Smooth muscle cell (in vitro differentiated cells): ENCODE data around the gene GRIN2A. TPM values are rescaled to one million over a fixed set of nuclear protein-coding genes. Genes with fewer than 3 reads are reported as not detected.

ENCODE experiments used
- DNase-seq: peaks from one replicate; lab custom pipeline; 2025; ENCODE audit not compliant: unreplicated experiment; lab: John Stamatoyannopoulos, UW
- H2AFZ ChIP-seq: fragments of 200-600 bp; sonication (generic); 2 replicates; pipeline ENCODE4 v1.6.0; 2016; ENCODE audit warnings: antibody characterized with exemption, low read depth, mild to moderate bottlenecking
- H3F3A ChIP-seq: fragments of 200-600 bp; sonication (generic); 2 replicates; pipeline ENCODE4 v1.6.0; 2017; ENCODE audit warnings: antibody characterized with exemption, low read depth
- H3K27ac ChIP-seq: fragments of 200-600 bp; sonication (generic); 2 replicates; pipeline ENCODE4 v1.5.1; 2016; ENCODE audit warnings: low read depth, mild to moderate bottlenecking
- H3K27me3 ChIP-seq: fragments of 200-600 bp; sonication (generic); 2 replicates; pipeline ENCODE4 v1.6.1; 2016; ENCODE audit warnings: low read depth, mild to moderate bottlenecking
- H3K36me3 ChIP-seq: fragments of 200-600 bp; sonication (generic); 2 replicates; pipeline ENCODE4 v1.5.1; 2016; ENCODE audit warnings: low read depth
- H3K4me1 ChIP-seq: fragments of 200-600 bp; sonication (generic); 2 replicates; pipeline ENCODE4 v1.5.1; 2016; ENCODE audit warnings: low read depth
- H3K4me2 ChIP-seq: fragments of 200-600 bp; sonication (generic); 2 replicates; pipeline ENCODE4 v1.6.0; 2016; ENCODE audit warnings: mild to moderate bottlenecking
- H3K4me3 ChIP-seq: fragments of 200-600 bp; sonication (generic); 2 replicates; pipeline ENCODE4 v1.5.1; 2016; ENCODE audit warnings: mild to moderate bottlenecking
- H3K79me2 ChIP-seq: fragments of 200-600 bp; sonication (generic); 2 replicates; pipeline ENCODE4 v1.6.0; 2016; ENCODE audit warnings: low read depth, mild to moderate bottlenecking
- H3K9ac ChIP-seq: fragments of 200-600 bp; sonication (generic); 2 replicates; pipeline ENCODE4 v1.6.0; 2016; ENCODE audit warnings: low read depth
- H3K9me3 ChIP-seq: fragments of 200-600 bp; sonication (generic); replicated peaks from 2 replicates; pipeline ENCODE4 v1.5.1; 2016; ENCODE audit warnings: low read depth
- H4K20me1 ChIP-seq: fragments of 200-600 bp; sonication (generic); 2 replicates; pipeline ENCODE4 v1.6.0; 2016; ENCODE audit warnings: low read depth
- WGBS: methylation state at CpG from one replicate; pipeline ENCODE4 v1.1.7; 2016; ENCODE audit warnings: low lambda C conversion rate; 5-methylcytosine and 5-hydroxymethylcytosine counted together
- polyA plus RNA-seq: library from polyadenylated mRNA; unstranded; fragments of >200 nt; fragmentation: Nextera tagmentation; extraction: Ambion mirVana; gene quantifications from 2 replicates; pipeline ENCODE4 v1.2.1, GENCODE V29; 2016
- total RNA-seq: library from RNA; depleted of rRNA; stranded (reverse); fragments of >200 nt; gene quantifications from 2 replicates; pipeline ENCODE4 v1.2.3, GENCODE V29; 2014
- TF ChIP-seq, protein P1 (sequence below): fragments of 200-600 bp; sonication (generic); IDR thresholded peaks from 2 replicates; pipeline ENCODE4 v1.5.1; 2017; ENCODE audit warnings: borderline replicate concordance, mild to moderate bottlenecking, antibody characterized with exemption; ENCODE audit not compliant: insufficient read depth, poor library complexity, severe bottlenecking

Gene GRIN2A
- total and polyA plus RNA-seq, 2 experiments from 2014 or later: 0.02 to 0.13 TPM

DNA sequence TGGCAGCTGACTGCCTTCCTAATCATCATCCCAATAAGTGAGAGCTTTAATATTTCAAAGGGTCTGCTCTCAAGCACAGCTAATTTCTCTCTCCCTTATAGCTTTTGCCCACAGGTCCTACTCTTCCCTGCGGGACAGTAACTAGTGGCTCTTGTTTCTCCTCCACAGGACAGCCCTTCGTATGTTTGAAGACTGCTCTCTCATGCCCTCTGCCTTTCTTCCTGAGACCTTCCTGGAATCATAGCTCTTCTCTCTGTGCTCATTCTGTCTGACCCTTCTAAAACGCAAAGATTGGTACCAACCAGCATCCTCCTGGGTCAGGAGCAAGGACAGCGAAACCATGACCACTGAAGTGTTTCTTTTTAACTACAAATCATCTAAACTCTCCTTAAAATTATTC lies 168.9 kb downstream of the GRIN2A start:
- TF ChIP-seq, protein P1, sequence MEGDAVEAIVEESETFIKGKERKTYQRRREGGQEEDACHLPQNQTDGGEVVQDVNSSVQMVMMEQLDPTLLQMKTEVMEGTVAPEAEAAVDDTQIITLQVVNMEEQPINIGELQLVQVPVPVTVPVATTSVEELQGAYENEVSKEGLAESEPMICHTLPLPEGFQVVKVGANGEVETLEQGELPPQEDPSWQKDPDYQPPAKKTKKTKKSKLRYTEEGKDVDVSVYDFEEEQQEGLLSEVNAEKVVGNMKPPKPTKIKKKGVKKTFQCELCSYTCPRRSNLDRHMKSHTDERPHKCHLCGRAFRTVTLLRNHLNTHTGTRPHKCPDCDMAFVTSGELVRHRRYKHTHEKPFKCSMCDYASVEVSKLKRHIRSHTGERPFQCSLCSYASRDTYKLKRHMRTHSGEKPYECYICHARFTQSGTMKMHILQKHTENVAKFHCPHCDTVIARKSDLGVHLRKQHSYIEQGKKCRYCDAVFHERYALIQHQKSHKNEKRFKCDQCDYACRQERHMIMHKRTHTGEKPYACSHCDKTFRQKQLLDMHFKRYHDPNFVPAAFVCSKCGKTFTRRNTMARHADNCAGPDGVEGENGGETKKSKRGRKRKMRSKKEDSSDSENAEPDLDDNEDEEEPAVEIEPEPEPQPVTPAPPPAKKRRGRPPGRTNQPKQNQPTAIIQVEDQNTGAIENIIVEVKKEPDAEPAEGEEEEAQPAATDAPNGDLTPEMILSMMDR: no peak
- H3K4me1 ChIP-seq: no peaks in the 10 kb centered on the region
- H4K20me1 ChIP-seq: no peaks in the 10 kb centered on the region

DNA sequence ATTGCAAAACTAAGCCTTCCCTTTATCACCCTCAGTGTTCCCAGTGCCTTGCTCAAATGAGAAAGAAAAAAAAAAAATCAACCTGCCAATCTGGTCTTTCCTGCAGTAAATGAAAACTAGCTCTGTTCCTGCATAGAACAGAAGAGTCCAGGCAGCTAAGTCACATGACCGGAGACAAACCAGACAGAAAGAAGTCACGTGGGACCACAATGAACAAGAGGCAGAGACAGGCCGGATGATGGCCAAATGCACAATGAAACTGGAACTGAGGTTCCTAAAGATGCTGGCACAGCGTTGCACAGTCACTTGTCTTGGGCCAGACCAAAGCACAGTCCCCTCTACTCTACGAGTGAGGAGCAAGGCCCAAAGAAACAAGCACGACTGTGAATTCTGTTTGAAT lies 172.5 kb downstream of the GRIN2A start:
- Histone ChIP-seq H3F3A (no peaks in the 10 kb centered on the region), H3K4me3 (no peak overlapping the region), H3K9ac (no peak overlapping the region), H3K9me3 (no peaks in the 10 kb centered on the region), H4K20me1 (no peaks in the 10 kb centered on the region), H3K36me3 (no peaks in the 10 kb centered on the region), H3K27ac (no peak overlapping the region), H3K79me2 (no peaks in the 10 kb centered on the region), H3K4me2 (no peak overlapping the region), H3K4me1 (no peaks in the 10 kb centered on the region), H2AFZ (no peak overlapping the region), H3K27me3 (no peaks in the 10 kb centered on the region)
- WGBS: 69% methylated on average over 6 of the region's 6 CpGs
- no peak for DNase-seq
- TF ChIP-seq, protein P1: no peak

More for the DNA sequence above, 168.9 kb downstream of the GRIN2A start:
- H3F3A ChIP-seq: no peaks in the 10 kb centered on the region
- DNase-seq: no peak
- no peaks in the 10 kb centered on the region for H3K9me3 ChIP-seq
- H3K27me3 ChIP-seq: no peaks in the 10 kb centered on the region
- H3K79me2 ChIP-seq: no peaks in the 10 kb centered on the region
- no peak overlapping the region for H3K4me3 ChIP-seq
- H3K9ac ChIP-seq: no peak overlapping the region
- H3K4me2 ChIP-seq: peak overlapping the region; percentile 6
- peak overlapping the region; percentile 67 for H2AFZ ChIP-seq
- 64% methylated on average over 4 of the region's 4 CpGs for WGBS
- H3K36me3 ChIP-seq: no peaks in the 10 kb centered on the region
- no peak overlapping the region for H3K27ac ChIP-seq

GRCh38 chr16:10003486-10003885 lies 178.7 kb downstream of the GRIN2A start:
- Histone ChIP-seq H3K27ac (peak overlapping the region; percentile 28), H2AFZ (no peak overlapping the region), H3K4me2 (peak overlapping the region; percentile 20), H3K4me1 (no peaks in the 10 kb centered on the region), H4K20me1 (no peaks in the 10 kb centered on the region), H3K9ac (no peak overlapping the region), H3K9me3 (no peaks in the 10 kb centered on the region), H3K27me3 (no peaks in the 10 kb centered on the region), H3F3A (no peaks in the 10 kb centered on the region), H3K4me3 (no peak overlapping the region), H3K79me2 (no peaks in the 10 kb centered on the region), H3K36me3 (no peaks in the 10 kb centered on the region)
- WGBS: 22% methylated on average over 2 of the region's 2 CpGs
- DNase-seq: no peak
- TF ChIP-seq, protein P1: no peak

GRCh38 chr16:10001258-10001775 lies 180.9 kb downstream of the GRIN2A start:
- no peaks in the 10 kb centered on the region for H3K4me1 ChIP-seq
- no peaks in the 10 kb centered on the region for H3K9me3 ChIP-seq
- no peak overlapping the region for H3K4me3 ChIP-seq
- no peak overlapping the region for H3K9ac ChIP-seq
- 84% methylated on average over 2 of the region's 2 CpGs for WGBS
- no peak overlapping the region for H3K27ac ChIP-seq
- TF ChIP-seq, protein P1: no peak
- no peak for DNase-seq
- no peak overlapping the region for H2AFZ ChIP-seq
- no peaks in the 10 kb centered on the region for H3K27me3 ChIP-seq
- H4K20me1 ChIP-seq: no peaks in the 10 kb centered on the region
- H3K36me3 ChIP-seq: no peaks in the 10 kb centered on the region
- H3K4me2 ChIP-seq: no peak overlapping the region
- H3K79me2 ChIP-seq: no peaks in the 10 kb centered on the region
- no peaks in the 10 kb centered on the region for H3F3A ChIP-seq
